GM18858 (cell line): Measurements from ENCODE around the gene ORM2.
"Not testable (repeated sequence)": the region's sequence is repeated elsewhere in the genome, so short reads cannot be mapped to it uniquely, and the experiment has no call there.

ENCODE experiments used
- ATAC-seq: cut with Tn5 transposase; IDR thresholded peaks from one replicate; pipeline ENCODE4 v1.9.1; 2021; ENCODE audit not compliant: unreplicated experiment

Gene ORM2

DNA sequence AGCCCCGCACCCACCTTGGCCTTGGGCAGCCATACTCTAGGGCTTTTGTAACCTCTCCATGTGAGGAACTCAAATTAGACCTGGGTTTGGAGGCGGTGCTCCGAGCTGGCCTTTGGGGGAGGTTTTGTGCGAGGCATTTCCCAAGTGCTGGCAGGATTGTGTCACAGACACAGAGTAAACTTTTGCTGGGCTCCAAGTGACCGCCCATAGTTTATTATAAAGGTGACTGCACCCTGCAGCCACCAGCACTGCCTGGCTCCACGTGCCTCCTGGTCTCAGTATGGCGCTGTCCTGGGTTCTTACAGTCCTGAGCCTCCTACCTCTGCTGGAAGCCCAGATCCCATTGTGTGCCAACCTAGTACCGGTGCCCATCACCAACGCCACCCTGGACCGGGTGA, at the start of gene ORM2:
TSS of gene ORM2 (plus strand) at position 245 of the 398 bp plus-strand sequence. CDS start at position 281, 36 bp downstream.
- not testable (repeated sequence) for ATAC-seq

DNA sequence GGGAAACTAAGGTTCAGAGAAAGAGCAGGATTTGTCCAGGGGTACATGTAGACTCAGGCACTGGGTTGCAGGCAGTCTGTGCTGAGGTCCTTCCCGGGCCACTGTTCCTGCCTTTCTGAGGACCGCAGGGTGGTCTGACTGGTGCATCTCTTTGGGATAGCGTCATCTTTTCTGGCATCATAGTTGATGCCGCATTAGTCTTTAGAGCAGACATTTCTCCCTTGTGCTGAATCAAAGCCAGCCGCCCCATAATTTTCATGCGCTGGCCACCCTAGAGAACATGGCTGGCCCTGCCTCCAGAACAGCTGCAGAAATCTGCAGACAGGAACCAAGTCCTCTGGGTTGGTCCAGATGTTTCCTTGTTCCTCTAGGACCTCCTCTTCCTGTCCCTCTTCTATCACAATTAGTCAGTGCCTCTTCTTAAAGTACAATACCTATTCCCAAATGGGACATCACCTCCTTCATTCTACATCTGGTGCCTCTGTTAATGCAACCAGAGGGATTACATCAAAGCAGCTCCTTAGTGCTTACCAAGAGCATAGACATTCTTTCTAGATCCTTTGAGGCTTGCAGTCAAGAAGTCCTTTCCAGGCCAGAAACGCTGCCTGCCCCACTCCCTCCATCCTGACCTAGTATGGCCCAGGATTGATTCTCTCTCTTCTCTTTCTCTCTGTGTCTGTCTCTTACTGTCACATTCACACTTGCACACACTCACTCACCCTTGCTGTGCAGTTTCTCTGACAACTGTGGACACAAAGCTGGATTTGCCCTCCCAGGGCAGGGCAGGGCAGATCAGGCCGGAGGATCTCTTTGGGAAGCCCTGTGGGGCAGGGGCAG, 48.8 kb upstream of the ORM2 start:
- no peak for ATAC-seq

DNA sequence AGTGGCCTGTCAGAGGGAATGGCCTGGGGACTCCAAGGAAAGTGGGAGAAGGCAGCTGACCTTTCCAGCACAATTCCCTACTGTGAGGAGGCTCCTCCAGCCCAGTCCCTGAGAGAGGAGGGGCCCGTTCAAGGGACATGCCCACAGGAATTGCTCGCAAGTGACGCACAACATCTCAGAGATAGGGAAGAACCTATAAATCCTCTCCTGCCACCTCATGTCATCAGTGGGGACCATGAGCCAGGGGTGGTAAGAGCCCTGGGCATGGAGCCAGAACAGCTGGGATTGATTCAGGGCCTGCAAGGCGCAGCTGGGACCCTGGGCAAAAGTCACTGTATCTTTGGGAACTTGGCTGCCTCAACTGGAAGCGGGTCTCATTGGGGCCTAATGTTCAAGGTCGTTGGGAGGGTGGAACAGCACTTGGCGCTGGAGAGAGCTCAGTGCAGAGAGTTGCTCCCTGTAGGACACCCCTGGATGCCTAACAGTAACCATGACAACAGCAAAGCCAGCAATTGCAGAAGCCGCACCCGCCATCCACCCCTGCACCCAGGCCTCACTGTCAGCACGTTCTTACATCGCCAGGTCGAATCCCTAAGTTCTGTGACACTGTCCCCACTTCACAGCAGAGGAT, 48.1 kb upstream of the ORM2 start:
- no peak for ATAC-seq

DNA sequence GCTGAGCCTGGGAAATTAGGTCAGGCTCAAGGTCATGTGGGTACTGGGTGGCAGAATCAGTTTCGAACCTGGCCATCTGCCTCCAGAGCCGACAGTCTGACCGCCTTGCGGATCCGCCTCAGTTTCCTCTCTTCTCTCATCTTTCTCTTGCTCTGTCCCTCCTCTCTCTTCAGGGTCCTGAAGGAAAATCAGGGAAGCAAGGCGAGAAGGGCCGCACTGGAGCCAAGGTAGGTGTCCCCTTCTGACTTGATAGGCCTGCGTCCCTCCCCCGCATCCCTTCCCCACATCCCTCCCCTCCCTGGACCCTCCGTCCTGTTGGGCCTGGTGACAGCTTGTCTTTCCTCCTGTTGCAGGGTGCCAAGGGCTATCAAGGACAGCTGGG, 47.6 kb upstream of the ORM2 start:
- ATAC-seq = no peak

DNA sequence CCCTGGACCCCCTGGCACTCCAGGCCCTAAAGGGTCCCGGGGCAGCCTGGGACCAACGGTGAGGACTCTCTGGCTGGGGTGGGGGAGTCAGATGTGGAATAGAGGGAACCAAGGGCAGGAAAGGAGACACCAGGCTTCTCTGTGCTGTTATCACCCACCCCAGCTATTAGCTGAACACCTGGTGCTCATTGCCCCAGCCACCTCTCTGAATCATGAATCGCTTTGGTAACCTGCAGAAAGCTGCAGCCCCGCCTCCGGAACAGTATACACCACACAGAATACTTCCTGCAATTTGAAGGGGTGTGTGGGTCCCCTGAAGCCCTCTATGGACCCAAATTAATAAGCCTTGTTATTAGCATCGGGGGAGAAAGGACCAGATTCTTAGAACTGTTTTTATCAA, 47.2 kb upstream of the ORM2 start:
- no peak for ATAC-seq

DNA sequence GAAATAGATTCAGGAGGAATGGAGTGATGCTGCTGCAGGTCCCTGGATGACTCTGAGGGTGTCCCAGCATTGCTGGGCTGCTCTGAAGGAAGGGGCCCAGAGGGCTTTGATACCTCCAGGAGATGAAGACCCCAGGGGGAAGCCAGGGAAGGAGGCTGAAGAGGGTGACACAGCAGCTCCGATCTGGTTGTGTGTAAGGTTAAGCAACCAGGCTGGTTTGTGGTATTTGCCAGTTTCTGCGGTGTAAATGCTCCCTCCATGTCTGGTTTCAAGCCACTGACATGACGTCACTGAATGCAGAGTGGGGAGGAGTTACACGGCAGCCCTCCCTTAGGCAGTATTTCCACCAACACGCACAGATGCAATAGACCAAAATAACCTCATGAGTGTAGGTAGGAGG, 46.7 kb upstream of the ORM2 start:
- ATAC-seq = no peak

DNA sequence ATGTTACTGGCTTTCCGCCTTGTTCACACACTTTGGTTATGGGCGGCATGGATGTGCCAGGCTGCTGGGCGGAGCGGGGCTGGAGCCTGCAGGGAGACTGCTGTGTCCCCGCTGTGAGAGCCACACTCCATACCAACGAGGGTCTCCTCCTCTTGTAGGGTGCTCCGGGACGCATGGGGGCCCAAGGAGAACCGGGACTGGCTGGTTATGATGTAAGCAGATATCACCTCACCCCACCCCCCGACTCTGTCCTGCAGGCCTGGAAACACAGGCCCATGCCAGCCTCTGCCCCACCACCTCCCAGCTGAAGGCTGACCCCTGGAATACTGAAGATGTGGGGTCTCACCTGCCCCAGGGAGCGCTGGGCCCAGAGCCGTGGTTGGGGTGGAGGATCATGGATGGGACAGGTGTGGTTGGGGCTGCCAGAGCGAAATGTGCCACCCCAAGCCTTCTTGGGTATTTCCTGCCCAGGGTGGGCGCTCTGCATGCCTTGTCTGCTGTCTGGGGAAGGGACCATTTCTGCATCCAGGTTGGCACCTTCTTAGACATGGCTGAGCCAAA, 46.0 kb upstream of the ORM2 start:
- ATAC-seq = no peak

DNA sequence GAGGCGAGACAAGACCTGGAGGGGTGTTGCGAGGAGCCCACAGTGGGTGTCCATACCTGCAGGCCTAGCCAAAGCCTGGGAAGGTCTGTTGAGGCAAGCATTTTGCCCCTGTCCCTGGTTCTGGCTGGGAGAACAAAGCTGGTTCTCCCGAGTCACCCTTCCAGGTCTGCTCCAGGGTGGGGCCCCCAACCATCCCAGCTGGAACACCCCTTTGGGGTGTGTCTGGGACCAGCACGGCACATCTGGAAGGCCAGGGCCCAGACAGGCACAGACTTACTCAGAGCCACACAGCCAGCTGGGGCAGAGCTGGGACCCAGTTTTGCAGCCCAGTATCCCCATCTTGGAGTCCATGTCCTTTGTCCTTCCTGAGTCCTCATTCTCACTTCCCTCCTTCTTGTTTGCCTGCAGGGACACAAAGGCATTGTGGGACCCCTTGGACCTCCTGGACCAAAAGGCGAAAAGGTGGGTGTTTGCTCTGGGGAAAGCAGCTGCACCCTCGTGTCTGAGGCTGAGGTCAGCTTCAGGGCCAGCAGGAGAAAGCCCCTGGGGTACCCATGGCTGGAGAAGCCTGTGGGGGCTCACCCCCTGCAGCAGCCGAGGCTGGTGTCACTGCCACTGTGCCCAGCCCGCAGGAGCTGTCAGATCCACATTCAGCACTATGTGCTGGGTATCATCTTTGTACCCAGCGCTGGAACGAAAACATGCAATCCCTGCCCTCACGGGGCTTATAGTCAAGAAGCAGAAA, 45.2 kb upstream of the ORM2 start:
- no peak for ATAC-seq

DNA sequence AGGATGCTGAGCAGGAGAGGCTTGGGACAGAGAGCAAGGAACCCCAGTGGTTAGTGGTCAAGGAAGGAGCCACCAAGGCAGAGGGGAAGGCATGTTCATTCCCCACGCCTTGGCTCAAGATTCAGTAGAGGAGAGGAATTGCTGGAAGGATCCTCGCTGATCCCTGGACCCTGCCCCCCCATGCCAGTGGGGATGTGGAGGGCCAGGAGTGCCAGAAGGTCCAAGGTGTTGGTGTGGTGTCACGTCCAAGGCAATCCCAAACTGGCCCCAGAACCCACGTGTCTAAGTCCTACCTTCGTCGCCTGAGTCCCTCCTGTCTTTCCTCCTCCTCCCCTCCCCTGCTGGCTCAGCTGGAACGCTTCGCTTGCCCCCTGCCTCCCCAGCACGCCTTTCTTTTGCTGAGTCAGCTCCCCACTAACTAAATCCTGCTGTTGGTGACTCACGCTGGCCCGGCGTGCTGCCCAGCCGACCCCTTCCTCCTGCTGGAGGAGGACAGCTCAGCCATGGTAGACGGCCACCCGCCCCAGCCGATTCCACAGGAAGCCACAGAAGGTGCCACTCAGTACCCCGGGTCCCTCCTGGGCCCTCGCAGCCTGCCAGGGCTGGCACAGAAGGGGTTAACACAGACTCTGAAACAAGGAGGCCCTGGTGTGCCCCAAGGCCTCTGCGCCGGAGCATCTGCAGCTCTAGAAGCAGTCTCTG, 44.4 kb upstream of the ORM2 start:
- no peak for ATAC-seq

DNA sequence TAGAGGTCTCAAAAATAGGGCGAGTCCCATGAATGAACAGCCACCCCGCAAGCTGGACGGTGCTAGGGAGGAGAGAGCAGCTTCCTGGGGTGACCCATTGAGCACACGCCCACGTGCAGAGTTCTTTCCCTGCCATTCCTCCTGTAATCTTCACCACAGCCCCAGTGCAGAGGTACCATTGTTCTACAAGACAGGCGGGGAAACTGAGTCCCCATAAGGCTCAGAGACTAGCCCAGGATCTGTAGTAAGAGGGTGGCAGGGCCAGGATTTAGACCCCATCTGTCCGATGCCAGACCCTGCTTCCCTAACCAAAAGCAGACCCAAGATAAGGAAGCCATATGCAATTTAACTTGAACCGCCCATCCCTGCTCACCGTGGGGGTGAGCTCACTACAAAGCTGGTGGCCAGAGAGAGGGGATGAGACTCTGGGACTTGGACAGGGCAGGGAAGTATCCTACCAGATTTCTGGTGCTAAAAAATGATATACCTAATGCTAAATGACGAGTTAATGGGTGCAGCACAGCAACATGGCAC, 43.5 kb upstream of the ORM2 start:
- ATAC-seq = no peak

DNA sequence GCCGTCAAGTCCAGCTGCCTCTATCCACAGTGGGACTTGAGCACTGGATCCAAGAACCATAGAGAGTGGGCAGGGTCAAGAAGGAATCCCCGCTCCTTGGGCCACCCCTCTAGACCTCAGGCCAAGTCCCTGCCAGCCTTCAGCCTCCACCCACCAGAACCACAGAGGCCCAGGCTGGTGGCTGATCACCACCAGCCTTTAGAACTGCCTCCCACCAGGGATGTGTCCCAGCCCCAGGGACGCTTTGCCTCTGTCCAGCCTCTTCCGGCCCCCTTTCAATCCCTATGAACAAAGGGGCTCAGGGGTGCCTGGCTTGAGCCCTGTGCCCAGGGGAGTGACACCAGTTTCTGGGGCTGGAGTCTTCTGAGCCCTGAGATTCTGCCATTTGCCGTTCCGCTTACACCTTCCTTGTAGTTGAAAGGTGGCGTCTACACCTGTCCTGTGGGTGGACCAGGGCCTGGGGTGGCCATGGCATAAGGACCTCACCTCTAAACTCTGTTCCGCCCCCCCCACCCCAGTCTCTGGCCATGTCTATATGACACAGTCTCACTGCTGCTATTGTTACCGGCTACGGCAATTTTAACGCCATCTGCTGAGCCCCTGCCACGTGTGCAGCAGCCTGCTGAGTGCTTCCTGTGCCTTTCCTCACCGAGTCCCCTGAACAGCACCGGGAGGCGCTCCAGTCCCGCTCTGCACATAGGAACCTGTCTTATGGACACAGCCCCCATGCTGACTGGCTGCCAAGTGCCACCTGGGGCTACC, 42.5 kb upstream of the ORM2 start:
- no peak for ATAC-seq

DNA sequence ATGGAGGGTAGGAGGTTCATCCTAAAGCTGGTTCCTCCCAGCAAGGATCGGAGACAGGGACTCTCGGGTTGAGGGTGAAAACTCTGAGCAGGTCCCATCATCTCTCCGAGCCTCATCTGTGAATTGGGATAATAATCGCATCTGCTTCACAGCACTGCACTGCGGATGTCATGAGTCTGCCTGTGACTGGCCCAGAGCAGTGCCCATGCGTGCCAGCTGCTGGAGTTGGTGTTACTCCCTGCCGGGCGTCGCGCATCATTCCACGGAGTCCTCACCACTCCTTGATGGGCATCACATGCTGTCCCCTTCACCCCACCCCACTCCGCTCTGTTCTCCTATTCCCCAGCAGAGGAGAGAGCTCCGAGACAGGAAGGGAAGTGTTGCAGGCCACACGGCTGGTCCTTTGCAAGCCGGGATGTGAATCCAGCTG, 41.9 kb upstream of the ORM2 start:
- ATAC-seq = no peak

DNA sequence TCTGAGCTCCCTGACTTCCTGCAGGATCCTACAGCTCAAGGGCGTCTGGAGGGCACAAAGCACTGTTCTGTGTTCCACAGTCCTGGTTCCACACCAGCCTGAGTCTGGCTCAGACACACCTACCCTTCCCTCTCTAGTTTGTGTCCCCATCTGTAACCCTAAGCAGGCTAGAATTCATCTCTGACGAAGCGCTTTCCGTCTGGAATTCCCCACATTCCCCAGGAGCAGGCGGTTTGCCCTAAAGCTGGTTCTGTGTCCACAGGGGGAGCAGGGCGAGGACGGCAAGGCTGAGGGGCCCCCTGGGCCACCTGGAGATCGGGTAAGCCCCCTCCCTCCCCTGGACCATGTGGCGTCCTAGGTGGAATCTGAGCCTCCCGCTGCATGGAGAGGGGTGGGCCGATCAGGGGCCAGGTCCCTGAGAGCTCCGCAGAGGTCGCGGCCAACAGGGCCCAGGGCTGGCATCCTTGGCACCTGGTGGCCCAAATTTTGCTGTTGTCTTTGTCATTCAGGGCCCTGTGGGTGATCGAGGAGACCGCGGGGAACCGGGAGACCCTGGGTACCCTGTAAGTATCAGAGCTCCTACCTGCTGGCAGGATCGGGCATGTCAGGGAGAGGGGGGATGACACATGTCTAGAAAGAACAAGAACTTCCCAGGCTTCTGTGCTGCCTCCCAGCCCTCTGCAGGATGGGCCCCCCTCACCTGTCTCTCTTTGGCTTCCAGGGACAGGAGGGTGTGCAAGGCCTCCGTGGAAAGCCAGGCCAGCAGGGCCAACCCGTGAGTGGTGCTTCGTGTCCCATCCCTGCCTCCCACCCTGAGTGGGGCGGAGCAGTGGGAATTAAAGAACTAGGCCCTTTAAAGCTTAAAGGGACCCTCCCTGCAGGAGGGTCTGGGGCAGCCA, 41.2 kb upstream of the ORM2 start:
- ATAC-seq = no peak

DNA sequence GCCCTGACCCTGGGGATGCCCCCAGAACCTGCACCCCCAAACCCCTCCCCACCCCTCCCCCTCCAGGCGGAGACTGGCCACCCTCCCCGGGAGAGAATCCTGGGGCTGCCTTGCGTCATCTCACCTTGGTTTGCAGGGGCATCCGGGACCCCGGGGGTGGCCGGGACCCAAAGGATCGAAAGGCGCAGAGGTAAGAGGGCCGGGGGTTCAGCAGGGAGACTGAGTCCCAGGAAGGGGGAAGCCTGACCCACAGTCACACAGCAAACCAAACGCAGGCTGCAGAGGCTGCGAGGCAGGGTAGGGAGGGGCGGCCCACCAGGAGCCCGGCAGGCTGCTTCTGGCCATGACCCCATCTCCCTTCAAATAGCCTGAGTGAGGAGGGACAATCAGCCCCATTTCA, 40.6 kb upstream of the ORM2 start:
- ATAC-seq = no peak

DNA sequence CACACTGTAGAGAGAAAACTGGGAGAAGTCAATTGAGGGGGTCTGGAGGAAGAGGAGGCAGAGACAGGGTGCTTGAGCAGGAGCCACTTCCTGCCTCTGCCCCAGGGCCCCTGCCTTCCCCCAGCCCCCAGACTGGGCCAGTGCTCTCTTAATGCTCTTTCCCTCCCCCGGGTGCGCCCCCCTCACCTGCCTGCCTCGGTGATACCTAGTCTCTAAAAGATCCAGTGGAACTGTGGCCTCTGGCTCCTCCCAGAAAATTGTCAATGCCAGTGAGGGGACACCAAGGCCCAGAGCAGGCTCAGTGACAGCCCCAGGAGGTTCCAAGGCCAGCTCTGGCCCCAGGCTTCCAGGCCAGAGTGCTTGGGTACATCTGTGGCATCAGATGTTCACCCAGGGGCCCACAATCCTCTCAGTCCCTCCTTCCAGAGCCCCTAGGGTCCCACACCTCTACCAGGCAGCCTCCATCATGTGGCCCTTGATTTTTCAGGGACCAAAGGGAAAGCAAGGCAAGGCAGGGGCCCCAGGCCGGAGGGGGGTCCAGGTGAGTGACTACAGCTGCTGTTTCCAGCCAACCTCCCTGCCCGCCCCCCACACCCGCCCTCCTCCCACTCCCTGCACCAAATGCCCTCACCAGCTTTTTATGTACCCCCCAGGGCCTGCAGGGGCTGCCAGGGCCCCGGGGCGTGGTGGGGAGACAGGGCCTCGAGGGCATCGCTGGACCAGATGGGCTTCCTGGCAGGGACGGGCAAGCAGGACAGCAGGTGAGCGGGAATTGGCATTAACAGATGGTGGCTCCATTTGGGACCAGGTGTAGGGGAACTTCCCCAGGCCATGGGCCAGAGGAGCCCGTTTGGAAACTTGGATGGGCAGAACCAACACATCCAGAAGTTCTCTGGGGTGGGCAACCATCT, 39.8 kb upstream of the ORM2 start:
- no peak for ATAC-seq

DNA sequence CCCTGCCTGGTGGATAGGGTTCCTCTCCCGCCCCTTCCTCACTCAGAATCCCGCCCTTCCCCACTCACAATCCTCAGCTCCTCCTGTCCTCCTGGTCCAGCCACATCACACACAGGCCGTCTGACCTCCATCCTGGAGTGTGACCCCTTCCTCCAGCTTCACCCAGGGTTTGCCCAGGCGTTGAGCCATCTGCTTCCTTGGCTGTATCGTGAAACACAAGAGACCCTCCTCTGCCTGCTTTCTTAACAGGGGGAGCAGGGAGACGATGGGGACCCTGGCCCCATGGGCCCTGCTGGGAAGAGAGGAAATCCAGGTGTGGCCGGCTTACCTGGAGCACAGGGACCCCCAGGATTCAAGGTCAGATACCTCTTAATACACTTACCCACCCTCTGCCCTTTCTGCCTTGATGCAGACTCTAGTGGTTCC, 39.1 kb upstream of the ORM2 start:
- ATAC-seq = no peak

DNA sequence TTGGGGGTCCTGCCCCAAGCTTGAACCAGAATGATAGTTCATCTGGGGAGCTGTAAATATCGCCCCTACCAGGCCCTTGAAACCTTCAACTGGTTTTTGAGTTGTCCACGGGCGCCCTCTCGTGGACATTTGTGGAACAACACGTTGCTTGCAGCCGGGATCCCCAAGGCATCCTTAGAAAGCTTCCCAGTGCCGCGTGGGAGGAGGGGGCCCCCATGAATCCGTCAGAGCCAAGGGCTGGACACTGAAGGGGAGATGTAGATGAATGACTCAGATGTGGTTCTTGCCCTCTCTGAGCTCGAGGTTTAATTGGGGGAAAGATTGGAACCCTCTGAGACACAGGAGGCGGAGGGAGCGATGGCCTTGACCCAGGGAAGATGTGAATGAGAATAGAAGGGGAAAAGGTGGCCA, 38.6 kb upstream of the ORM2 start:
- ATAC-seq = no peak
